Lung microvascular endothelial cell (primary cell): ENCODE data around the gene WDR36. TPM values are rescaled to one million over a fixed set of nuclear protein-coding genes. Genes with fewer than 3 reads are reported as not detected.

Source experiments
- total RNA-seq: library from RNA; depleted of rRNA; stranded (reverse); fragments of >200 nt; gene quantifications from 2 replicates; pipeline ENCODE4 v1.2.1, GENCODE V29; 2014

WDR36 gene
- total RNA-seq, 1 donor from 2014 or later: 38.3 TPM

Other genes starting within 250 kb of the WDR36 start
- gene TSLP, start 20.6 kb upstream of the WDR36 start, total RNA-seq: under 0.01 TPM in 1 of 2 replicates, not detected in the other
- under 0.01 and 0.44 TPM in 2 replicates for gene CAMK4, start 132.0 kb downstream of the WDR36 start, total RNA-seq